HCT116 (cell line): ENCODE measurements around the gene KSR1.

ENCODE experiments used
- YY1 ChIP-seq: IDR thresholded peaks from 2 replicates; pipeline ENCODE4 v1.6.1; 2011; ENCODE audit warnings: low read length, low read depth, moderate library complexity, mild to moderate bottlenecking; ENCODE audit not compliant: insufficient replicate concordance; ENCODE audit errors: extremely low read depth
- TF ChIP-seq, protein P1 (sequence below): IDR thresholded peaks from 2 replicates; pipeline ENCODE4 v1.6.1; 2012

DNA sequence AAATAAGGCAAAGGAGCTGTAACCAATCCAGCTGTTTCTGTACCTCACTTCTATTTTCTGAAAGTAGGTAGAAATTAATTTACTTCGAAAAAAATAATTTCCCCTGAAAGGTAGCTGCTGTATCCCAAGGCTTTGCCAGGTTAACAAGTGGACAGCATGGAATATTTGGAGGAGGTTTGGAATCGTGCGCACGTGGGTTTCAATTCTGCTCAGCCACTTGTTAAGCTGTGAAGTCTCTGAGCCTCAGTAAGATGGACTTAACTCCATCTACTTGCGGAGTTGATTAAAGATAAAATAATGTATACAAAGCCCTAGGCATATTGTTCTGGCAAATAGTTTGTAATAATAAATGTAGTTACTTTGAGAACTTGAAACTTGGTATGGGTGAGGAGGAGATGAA lies 117.3 kb downstream of the KSR1 start:
- TF ChIP-seq, protein P1, sequence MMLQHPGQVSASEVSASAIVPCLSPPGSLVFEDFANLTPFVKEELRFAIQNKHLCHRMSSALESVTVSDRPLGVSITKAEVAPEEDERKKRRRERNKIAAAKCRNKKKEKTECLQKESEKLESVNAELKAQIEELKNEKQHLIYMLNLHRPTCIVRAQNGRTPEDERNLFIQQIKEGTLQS = no peak
- TF ChIP-seq YY1 = no peak
